GM12878 (cell line): Measurements from ENCODE around the gene PLCG2. TPM values are rescaled to one million over a fixed set of nuclear protein-coding genes. Genes with fewer than 3 reads are reported as not detected.
A peak's percentile ranks its signal among the peaks of the same experiment; 100 is the strongest.

Source experiments
- BACH1 ChIP-seq: fragments of 450-650 bp; IDR thresholded peaks from 2 replicates; pipeline ENCODE4 v1.6.1; 2017; ENCODE audit warnings: mild to moderate bottlenecking, borderline replicate concordance
- BCL11A ChIP-seq: IDR thresholded peaks from 2 replicates; pipeline ENCODE4 v1.6.1; 2011; ENCODE audit warnings: low read depth, low read length
- EED ChIP-seq: sonication (generic); IDR thresholded peaks from 2 replicates; pipeline ENCODE4 v1.6.1; 2016; ENCODE audit warnings: antibody characterized with exemption, low read depth
- HDAC6 ChIP-seq: fragments of 200-600 bp; sonication (generic); IDR thresholded peaks from one replicate; pipeline ENCODE4 v1.8.0; 2017; ENCODE audit warnings: antibody characterized with exemption; ENCODE audit not compliant: unreplicated experiment
- IKZF2 ChIP-seq, 2 experiments: fragments of 450-650 bp; IDR thresholded peaks; 2 replicates each; pipeline ENCODE4 v1.6.1; 2017; ENCODE audit warnings: mild to moderate bottlenecking in 2 of 2, moderate library complexity in 2 of 2
- KDM1A ChIP-seq: fragments of 200-600 bp; sonication (generic); IDR thresholded peaks from 2 replicates; pipeline ENCODE4 v1.6.1; 2016; ENCODE audit warnings: borderline replicate concordance
- MYC ChIP-seq: IDR thresholded peaks from 2 replicates; pipeline ENCODE4 v1.6.1; 2011; ENCODE audit warnings: mild to moderate bottlenecking, low read length, moderate library complexity, inconsistent platforms; ENCODE audit not compliant: insufficient read depth, insufficient replicate concordance, insufficient read length, severe bottlenecking
- PAX8 ChIP-seq: fragments of 450-650 bp; IDR thresholded peaks from 2 replicates; pipeline ENCODE4 v1.6.1; 2017; ENCODE audit warnings: mild to moderate bottlenecking, moderate library complexity
- POLR2A ChIP-seq: IDR thresholded peaks from 2 replicates; pipeline ENCODE4 v1.6.1; 2011; ENCODE audit warnings: low read depth, mild to moderate bottlenecking, low read length
- POU2F2 ChIP-seq: IDR thresholded peaks from 3 replicates; pipeline ENCODE4 v1.6.1; 2011; ENCODE audit warnings: low read depth, mild to moderate bottlenecking, low read length, borderline replicate concordance
- SREBF2 ChIP-seq: IDR thresholded peaks from 2 replicates; pipeline ENCODE4 v1.6.1; 2012; ENCODE audit warnings: mild to moderate bottlenecking, low read length
- SUZ12 ChIP-seq: fragments of 200-600 bp; sonication (generic); IDR thresholded peaks from one replicate; pipeline ENCODE4 v1.6.1; 2018; ENCODE audit warnings: antibody characterized with exemption, mild to moderate bottlenecking; ENCODE audit not compliant: unreplicated experiment
- TCF3 ChIP-seq: IDR thresholded peaks from 2 replicates; pipeline ENCODE4 v1.6.1; 2012; ENCODE audit warnings: low read depth, mild to moderate bottlenecking, low read length, borderline replicate concordance; ENCODE audit not compliant: insufficient read depth
- ZNF217 ChIP-seq: fragments of 450-650 bp; IDR thresholded peaks from 2 replicates; pipeline ENCODE4 v1.6.1; 2017; ENCODE audit warnings: antibody characterized with exemption, mild to moderate bottlenecking
- polyA plus RNA-seq, 11 experiments: library from polyadenylated mRNA; depleted of rRNA in 4 of 11; unstranded in 6 of 11; stranded (reverse) in 5 of 11; fragments of >200 nt; fragmentation: Nextera tagmentation in 4 of 11; fragmentation: Illumina TruSeq in 1 of 11; extraction: Ambion mirVana in 4 of 11; extraction: Trizol in 1 of 11; gene quantifications; 1 replicate in 1 of 11; 2 replicates in 10 of 11; pipeline versions ENCODE4 v1.2.1 to v1.2.3, GENCODE V29; 2011 to 2016; ENCODE audit warnings: inconsistent platforms in 2 of 11, missing spikeins in 2 of 11, low read depth in 1 of 11
- total RNA-seq, 4 experiments: library from RNA; depleted of rRNA in 3 of 4; stranded (reverse); fragments of >200 nt in 3 of 4; fragmentation: Illumina TruSeq in 1 of 4; extraction: Trizol in 1 of 4; gene quantifications; 2 replicates each; pipeline versions ENCODE4 v1.2.1 to v1.2.3, GENCODE V29; 2013 to 2021
- TF ChIP-seq, protein P1 (sequence below): fragments of 450-650 bp; formaldehyde crosslinking; IDR thresholded peaks from 2 replicates; pipeline ENCODE4 v1.4.0; 2020; ENCODE audit warnings: mild to moderate bottlenecking, moderate library complexity
- TF ChIP-seq, protein P2 (sequence below): IDR thresholded peaks from 2 replicates; pipeline ENCODE4 v1.6.1; 2012; ENCODE audit warnings: low read depth, low read length, improper control_type of control experiment
- TF ChIP-seq, protein P3 (sequence below): fragments of 450-650 bp; IDR thresholded peaks from 2 replicates; pipeline ENCODE4 v1.6.1; 2016; ENCODE audit warnings: mild to moderate bottlenecking, moderate library complexity, borderline replicate concordance
- TF ChIP-seq, protein P4 (sequence below): IDR thresholded peaks from 2 replicates; pipeline ENCODE4 v1.6.1; 2012; ENCODE audit warnings: mild to moderate bottlenecking, low read depth, low read length

Gene PLCG2
- total and polyA plus RNA-seq, 10 of the 15 experiments (the other 5 are each of a cell fraction or from before 2014, with no cell fraction given) = 47.6 to 256 (median 149) TPM

DNA sequence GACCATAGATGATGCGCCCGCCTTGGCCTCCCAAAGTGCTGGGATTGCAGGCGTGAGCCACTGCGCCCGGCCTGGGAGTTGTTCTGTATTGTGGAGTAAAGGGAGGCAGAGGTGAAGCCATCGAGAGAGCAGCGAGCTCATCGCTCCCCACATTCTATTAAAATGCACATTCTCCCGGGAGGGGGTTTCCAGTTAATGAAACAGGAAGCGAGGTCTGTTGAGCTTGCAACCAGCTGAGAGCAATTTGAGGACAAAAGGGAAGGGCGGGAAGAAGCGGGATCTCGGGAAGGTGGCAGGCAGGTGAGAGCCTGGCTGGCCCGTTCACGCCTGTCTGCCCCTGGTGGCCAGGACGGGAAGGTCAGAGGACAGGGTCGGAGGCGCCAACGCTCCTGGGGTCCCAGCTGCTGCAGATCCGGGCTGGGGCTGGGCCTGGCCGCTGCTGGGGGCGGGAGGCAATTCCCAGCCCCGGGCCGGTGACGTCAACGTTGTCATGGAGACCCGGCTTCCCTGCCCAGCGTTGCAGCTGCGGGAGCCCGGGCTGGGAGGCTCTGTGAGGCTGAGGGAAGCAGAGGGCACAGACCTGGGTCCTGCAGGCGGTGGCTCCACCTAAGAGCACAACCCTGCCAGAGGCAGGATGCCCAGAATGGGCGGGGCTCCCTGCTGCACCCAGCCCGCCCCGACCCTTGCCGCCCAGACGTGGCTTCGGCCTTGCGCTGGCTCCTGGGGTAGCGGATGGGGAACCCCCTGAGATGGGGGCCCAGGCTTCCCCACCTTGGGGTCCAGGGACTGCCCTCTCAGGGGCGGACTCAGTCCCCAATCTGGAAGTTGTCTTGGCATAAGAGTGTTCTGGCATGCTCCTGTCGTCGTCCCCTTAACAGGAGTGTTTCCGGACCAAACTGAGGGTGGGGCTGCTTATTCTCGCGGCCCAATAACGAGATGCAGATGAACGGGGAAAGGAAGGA, 48.7 kb upstream of the PLCG2 start (continued):
- TF ChIP-seq, protein P1, sequence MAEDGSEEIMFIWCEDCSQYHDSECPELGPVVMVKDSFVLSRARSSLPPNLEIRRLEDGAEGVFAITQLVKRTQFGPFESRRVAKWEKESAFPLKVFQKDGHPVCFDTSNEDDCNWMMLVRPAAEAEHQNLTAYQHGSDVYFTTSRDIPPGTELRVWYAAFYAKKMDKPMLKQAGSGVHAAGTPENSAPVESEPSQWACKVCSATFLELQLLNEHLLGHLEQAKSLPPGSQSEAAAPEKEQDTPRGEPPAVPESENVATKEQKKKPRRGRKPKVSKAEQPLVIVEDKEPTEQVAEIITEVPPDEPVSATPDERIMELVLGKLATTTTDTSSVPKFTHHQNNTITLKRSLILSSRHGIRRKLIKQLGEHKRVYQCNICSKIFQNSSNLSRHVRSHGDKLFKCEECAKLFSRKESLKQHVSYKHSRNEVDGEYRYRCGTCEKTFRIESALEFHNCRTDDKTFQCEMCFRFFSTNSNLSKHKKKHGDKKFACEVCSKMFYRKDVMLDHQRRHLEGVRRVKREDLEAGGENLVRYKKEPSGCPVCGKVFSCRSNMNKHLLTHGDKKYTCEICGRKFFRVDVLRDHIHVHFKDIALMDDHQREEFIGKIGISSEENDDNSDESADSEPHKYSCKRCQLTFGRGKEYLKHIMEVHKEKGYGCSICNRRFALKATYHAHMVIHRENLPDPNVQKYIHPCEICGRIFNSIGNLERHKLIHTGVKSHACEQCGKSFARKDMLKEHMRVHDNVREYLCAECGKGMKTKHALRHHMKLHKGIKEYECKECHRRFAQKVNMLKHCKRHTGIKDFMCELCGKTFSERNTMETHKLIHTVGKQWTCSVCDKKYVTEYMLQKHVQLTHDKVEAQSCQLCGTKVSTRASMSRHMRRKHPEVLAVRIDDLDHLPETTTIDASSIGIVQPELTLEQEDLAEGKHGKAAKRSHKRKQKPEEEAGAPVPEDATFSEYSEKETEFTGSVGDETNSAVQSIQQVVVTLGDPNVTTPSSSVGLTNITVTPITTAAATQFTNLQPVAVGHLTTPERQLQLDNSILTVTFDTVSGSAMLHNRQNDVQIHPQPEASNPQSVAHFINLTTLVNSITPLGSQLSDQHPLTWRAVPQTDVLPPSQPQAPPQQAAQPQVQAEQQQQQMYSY = no peak
- TF ChIP-seq SREBF2 (no peak), SUZ12 (no peak), KDM1A (no peak), BCL11A (no peak), TCF3 (peak; percentile 71; the same call in 1 of the 2 replicates), IKZF2 (IDR thresholded peaks at IDR 0.05) (peak; percentile 92 to 93), POLR2A (no peak), PAX8 (no peak), MYC (no peak), EED (peak; percentile 92), BACH1 (no peak), POU2F2 (0 out of 3 replicates have a peak, but pooled peaks have one; percentile 10), ZNF217 (no peak; the same call in 1 of the 2 replicates), HDAC6 (no peak)
- TF ChIP-seq, protein P2, sequence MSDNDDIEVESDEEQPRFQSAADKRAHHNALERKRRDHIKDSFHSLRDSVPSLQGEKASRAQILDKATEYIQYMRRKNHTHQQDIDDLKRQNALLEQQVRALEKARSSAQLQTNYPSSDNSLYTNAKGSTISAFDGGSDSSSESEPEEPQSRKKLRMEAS = no peak
- TF ChIP-seq, protein P3, sequence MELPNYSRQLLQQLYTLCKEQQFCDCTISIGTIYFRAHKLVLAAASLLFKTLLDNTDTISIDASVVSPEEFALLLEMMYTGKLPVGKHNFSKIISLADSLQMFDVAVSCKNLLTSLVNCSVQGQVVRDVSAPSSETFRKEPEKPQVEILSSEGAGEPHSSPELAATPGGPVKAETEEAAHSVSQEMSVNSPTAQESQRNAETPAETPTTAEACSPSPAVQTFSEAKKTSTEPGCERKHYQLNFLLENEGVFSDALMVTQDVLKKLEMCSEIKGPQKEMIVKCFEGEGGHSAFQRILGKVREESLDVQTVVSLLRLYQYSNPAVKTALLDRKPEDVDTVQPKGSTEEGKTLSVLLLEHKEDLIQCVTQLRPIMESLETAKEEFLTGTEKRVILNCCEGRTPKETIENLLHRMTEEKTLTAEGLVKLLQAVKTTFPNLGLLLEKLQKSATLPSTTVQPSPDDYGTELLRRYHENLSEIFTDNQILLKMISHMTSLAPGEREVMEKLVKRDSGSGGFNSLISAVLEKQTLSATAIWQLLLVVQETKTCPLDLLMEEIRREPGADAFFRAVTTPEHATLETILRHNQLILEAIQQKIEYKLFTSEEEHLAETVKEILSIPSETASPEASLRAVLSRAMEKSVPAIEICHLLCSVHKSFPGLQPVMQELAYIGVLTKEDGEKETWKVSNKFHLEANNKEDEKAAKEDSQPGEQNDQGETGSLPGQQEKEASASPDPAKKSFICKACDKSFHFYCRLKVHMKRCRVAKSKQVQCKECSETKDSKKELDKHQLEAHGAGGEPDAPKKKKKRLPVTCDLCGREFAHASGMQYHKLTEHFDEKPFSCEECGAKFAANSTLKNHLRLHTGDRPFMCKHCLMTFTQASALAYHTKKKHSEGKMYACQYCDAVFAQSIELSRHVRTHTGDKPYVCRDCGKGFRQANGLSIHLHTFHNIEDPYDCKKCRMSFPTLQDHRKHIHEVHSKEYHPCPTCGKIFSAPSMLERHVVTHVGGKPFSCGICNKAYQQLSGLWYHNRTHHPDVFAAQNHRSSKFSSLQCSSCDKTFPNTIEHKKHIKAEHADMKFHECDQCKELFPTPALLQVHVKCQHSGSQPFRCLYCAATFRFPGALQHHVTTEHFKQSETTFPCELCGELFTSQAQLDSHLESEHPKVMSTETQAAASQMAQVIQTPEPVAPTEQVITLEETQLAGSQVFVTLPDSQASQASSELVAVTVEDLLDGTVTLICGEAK = no peak
- TF ChIP-seq, protein P4, sequence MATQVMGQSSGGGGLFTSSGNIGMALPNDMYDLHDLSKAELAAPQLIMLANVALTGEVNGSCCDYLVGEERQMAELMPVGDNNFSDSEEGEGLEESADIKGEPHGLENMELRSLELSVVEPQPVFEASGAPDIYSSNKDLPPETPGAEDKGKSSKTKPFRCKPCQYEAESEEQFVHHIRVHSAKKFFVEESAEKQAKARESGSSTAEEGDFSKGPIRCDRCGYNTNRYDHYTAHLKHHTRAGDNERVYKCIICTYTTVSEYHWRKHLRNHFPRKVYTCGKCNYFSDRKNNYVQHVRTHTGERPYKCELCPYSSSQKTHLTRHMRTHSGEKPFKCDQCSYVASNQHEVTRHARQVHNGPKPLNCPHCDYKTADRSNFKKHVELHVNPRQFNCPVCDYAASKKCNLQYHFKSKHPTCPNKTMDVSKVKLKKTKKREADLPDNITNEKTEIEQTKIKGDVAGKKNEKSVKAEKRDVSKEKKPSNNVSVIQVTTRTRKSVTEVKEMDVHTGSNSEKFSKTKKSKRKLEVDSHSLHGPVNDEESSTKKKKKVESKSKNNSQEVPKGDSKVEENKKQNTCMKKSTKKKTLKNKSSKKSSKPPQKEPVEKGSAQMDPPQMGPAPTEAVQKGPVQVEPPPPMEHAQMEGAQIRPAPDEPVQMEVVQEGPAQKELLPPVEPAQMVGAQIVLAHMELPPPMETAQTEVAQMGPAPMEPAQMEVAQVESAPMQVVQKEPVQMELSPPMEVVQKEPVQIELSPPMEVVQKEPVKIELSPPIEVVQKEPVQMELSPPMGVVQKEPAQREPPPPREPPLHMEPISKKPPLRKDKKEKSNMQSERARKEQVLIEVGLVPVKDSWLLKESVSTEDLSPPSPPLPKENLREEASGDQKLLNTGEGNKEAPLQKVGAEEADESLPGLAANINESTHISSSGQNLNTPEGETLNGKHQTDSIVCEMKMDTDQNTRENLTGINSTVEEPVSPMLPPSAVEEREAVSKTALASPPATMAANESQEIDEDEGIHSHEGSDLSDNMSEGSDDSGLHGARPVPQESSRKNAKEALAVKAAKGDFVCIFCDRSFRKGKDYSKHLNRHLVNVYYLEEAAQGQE = no peak
